Tongue (tissue), 2 donors: ENCODE data around the gene ZNF66. TPM values are rescaled to one million over a fixed set of nuclear protein-coding genes. Genes with fewer than 3 reads are reported as not detected.
"Not testable (repeated sequence)": the region's sequence is repeated elsewhere in the genome, so short reads cannot be mapped to it uniquely, and the experiment has no call there.

Source experiments
- DNase-seq: peaks from one replicate; pipeline ENCODE4 v3.0.0-alpha.2; 2015
- total RNA-seq: library from RNA; depleted of rRNA; stranded (reverse); fragments of >200 nt; gene quantifications from one replicate; pipeline ENCODE4 v1.2.3, GENCODE V29; 2014

ZNF66 gene
- 8.4 TPM for total RNA-seq

DNA sequence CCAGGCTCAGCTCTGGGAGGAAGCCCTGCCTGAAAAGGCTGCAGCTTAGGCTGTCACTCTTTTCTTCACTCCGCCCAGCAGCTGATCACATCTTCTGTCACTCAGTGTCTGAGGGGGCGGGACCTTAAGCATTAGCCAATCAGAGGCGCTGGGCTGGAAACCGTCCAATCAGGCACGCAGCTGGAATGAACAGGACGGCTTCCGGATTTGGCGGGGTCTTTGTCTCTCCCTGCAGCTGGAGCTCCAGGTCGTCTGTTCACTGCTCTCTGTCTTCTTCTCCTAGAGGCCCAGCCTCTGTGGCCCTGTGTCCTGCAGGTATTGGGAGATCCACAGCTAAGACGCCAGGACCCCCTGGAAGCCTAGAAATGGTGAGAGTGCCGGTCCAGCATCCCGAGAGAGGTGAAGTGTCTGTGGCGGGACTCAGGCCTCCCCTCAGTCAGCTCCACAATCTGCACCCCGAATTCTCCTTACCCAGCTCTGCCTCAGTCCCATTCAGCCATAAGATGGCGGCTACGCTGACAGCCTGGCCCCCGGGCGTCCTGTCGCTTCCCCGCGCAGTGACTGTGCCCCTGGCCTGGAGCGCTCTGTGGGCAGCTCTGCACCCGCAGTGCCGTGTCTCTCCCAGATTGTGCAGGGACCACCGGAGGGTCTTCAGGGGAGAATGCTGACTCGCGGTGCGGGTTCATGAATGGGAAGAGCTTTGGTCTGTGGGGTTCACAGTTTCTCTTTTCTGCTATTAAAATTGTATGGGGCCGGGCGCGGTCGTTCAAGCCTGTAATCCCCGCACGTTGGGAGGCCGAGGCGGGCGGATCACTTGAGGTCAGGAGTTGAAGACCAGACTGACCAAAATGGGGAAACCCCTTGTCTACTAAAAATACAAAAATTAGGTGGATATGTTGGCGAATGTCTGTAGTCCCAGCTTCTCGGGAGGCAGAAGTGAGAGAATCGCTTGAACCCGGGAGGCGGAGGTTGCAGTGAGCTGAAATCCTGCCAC lies at the start of gene ZNF66:
TSS of gene ZNF66 (plus strand) at position 222 of the 994 bp plus-strand sequence. CDS start at position 366, 144 bp downstream.
- peak; percentile 99 for DNase-seq

DNA sequence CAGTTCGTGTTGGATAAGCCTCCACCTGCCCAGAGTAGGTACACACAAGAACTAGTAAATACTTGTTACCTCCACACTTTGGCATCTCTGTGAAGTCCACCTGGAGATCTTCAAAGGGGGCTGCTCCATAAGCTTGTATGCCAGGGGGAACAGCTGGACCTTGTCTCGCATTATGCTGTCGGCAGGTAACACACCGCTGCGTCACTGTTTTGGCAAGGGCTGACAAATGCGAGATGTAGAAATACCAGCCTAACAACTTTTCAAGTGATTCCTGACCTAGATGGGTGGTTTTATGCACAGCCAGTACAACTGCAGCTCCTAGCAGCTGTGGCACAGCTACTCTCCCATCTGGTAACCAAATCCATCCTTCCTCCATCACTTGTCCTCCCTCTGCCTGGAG lies 25.9 kb upstream of the ZNF66 start:
- peak; percentile 24 for DNase-seq

DNA sequence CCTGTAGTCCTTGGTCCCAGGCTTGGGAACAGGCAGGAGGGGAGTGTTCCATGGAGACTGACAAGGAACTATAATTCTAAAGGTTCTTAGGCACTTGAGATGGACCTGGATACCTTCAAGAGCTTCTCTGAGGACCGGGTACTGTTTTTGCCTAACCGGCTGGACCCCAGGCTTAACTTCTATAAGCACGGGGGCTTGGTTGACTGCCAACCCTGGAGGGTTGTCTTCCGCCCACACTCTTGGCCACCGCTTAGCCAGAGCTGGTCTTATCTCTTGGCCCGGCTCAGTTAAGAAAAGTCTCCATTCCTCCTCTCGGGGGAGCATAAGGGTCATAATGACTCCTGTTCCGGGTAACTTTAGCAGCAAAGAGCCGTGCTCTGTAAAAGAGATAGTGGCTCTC lies 23.8 kb upstream of the ZNF66 start:
- not testable (repeated sequence) for DNase-seq

DNA sequence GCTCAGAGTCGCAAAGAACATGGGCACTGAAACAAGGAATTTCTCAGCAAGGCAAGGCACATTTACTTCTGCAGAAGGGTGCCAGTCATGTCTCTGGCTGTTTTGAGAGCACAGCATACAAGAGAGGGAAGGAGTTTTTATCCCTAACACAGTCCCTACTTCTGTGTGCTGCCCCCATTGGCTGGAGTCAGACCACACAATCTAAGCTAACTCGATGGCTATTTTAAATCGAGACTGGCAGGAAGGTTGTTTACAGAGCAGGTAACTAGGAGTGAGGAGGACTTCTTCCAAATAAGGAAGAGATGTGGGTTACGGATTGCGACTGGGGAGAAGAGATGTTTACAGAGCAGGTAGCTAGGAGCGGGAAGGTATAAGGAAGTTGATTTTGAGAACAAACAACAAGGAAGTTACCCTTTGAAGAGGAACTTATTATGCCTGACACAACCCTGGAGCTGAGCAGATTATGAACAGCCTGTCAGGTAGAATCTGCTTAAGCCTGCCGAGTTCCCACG lies 6.8 kb upstream of the ZNF66 start:
- not testable (repeated sequence) for DNase-seq

DNA sequence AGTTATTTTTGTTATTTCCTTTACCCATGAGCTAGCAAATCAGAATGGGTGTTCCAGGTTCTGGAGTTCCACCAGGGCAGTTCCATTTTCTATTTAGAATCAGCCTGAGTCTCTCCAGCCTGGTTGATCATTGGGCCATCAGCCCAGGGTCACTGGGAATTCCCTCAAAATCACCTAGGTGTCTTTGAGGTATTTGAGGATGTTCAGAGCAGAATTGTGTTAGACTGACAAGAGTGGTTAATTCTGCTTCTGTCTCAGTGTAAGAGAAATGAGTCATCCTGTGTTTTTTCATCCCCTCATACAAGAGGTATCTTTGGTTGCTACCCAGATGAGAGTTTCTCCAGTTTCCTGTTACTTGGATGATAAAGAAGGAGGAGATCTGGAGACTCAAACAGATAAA lies 11.7 kb downstream of the ZNF66 start:
- DNase-seq: no peak

DNA sequence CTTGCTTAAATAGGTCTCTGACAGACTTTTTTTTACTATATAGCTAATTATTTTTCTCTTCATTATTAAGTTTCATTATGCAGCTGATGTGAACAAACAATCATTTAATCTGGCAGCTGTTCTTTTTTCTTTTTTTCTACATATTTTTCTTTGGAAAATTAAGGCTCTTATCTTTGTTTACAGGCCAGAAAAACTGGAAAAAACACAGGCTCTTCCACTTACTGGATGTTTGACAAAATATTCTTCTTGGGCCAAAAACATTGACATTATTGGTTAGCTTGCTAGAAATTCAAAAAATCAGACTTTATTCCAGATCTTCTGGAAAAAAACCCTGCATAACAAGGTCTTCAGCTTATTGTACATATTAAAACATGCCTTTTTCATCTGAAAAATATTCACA lies 15.7 kb downstream of the ZNF66 start:
- no peak for DNase-seq

DNA sequence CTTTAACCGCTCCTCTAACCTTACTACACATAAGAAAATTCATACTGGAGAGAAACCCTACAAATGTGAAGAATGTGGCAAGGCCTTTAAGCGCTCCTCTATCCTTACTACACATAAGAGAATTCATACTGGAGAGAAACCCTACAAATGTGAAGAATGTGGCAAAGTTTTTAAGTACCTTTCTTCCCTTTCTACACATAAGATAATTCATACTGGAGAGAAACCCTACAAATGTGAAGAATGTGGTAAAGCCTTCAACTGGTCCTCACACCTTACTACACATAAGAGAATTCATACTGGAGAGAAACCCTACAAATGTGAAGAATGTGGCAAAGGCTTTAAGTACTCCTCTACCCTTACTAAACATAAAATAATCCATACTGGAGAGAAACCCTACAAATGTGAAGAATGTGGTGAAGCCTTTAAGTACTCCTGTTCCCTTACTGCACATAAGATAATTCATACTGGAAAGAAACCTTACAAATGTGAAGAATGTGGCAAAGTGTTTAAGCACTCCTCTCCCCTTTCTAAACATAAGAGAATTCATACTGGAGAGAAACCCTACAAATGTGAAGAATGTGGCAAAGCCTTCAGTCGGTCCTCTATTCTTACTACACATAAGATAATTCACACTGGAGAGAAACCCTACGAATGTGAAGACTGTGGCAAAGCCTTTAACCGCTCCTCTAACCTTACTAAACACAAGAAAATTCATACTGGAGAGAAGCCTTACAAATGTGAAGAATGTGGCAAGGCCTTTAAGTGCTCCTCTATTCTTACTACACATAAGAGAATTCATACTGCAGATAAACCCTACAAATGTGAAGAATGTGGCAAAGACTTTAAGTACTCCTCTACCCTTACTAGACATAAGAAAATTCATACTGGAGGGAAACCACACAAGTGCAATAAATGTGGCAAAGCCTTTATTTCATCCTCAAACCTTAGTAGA lies 30.5 kb downstream of the ZNF66 start:
- DNase-seq: not testable (repeated sequence)

DNA sequence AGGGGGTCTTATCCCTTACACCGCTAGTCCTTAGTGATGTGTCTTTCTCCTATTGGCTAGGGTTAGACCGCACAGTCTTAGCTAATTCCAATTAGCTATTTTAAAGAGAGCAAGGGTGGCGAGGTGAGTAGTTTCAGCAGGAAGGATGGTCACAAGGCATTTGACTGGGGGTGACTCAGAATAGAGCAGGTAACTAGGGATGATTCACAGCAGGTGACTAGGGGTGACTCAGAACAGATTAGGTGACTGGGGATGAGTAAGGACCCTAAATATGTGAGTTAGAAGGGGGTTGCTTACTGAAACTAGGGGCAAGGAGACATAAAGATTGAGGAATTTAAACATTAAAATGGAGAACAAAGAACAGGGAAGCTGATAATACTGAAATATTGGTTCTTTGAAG lies 64.3 kb downstream of the ZNF66 start:
- no peak for DNase-seq

Other genes with a start within 250 kb of the ZNF66 start
- 20.9 TPM for gene ZNF737, start 210.5 kb upstream of the ZNF66 start, total RNA-seq
- 25.1 TPM for gene ZNF626, start 114.7 kb upstream of the ZNF66 start, total RNA-seq
- gene ZNF85, start 146.9 kb downstream of the ZNF66 start, total RNA-seq: 11.6 TPM
- 15.4 TPM for gene ZNF430, start 244.4 kb downstream of the ZNF66 start, total RNA-seq